K562 (cell line): ENCODE results near the gene LRRC25. TPM values are rescaled to one million over a fixed set of nuclear protein-coding genes. Genes with fewer than 3 reads are reported as not detected.

ENCODE experiments used
- BCOR ChIP-seq: fragments of 450-650 bp; IDR thresholded peaks from 2 replicates; pipeline ENCODE4 v1.6.1; 2016
- C11orf30 ChIP-seq: fragments of 450-650 bp; IDR thresholded peaks from 2 replicates; pipeline ENCODE4 v1.6.1; 2016; ENCODE audit warnings: low read depth, mild to moderate bottlenecking
- DLX4 ChIP-seq: fragments of 250-450 bp; sonication (Bioruptor Pico); IDR thresholded peaks from 2 replicates; pipeline ENCODE4 v1.6.1; 2021; ENCODE audit warnings: mild to moderate bottlenecking
- ETV6 ChIP-seq, 3 experiments: fragments of 150-350 bp in 1 of 3; sonication (generic) in 1 of 3; formaldehyde crosslinking in 1 of 3; IDR thresholded peaks; 2 replicates each; pipeline versions ENCODE4 v1.6.1 to v1.8.0; 2014 to 2022; ENCODE audit warnings: borderline replicate concordance in 2 of 3, low read depth in 2 of 3, antibody characterized with exemption in 1 of 3, low read length in 1 of 3, mild to moderate bottlenecking in 1 of 3, missing genetic modification reagents in 1 of 3
- HMG20A ChIP-seq: fragments of 450-650 bp; formaldehyde crosslinking; conservative IDR thresholded peaks from 2 replicates; pipeline ENCODE4 v1.4.0; 2020; ENCODE audit warnings: mild to moderate bottlenecking, mixed read lengths
- MAZ ChIP-seq, 2 experiments: fragments of 450-650 bp in 1 of 2; sonication (generic) in 1 of 2; formaldehyde crosslinking; IDR thresholded peaks in 1 of 2; conservative IDR thresholded peaks in 1 of 2; 2 replicates each; pipeline versions ENCODE4 v1.4.0 to v1.5.0; 2020; ENCODE audit warnings: mild to moderate bottlenecking in 1 of 2, missing genetic modification reagents in 1 of 2
- PHF8 ChIP-seq: fragments of 200-600 bp; sonication (generic); IDR thresholded peaks from 2 replicates; pipeline ENCODE4 v1.6.1; 2012; ENCODE audit warnings: mixed run types, mild to moderate bottlenecking, inconsistent platforms, low read length, moderate library complexity, borderline replicate concordance
- SOX6 ChIP-seq: fragments of 450-650 bp; IDR thresholded peaks from 2 replicates; pipeline ENCODE4 v1.6.1; 2014; ENCODE audit warnings: mild to moderate bottlenecking
- TRIM24 ChIP-seq, 2 experiments: fragments of 450-650 bp; IDR thresholded peaks; 2 replicates each; pipeline ENCODE4 v1.6.1; 2016
- VEZF1 ChIP-seq: fragments of 200-800 bp; sonication (Bioruptor generic); IDR thresholded peaks from 2 replicates; pipeline ENCODE4 v1.6.1; 2017; ENCODE audit warnings: missing genetic modification characterization, missing compliant biosample characterization
- ZNF143 ChIP-seq: sonication (generic); formaldehyde crosslinking; IDR thresholded peaks from 2 replicates; pipeline ENCODE4 v1.9.0; 2022; ENCODE audit warnings: mild to moderate bottlenecking, missing genetic modification reagents
- ZNF175 ChIP-seq: fragments of 200-800 bp; sonication (Bioruptor generic); IDR thresholded peaks from 2 replicates; pipeline ENCODE4 v1.6.1; 2016; ENCODE audit warnings: low read depth, mild to moderate bottlenecking, missing genetic modification characterization, missing compliant biosample characterization
- ZNF197 ChIP-seq: fragments of 200-800 bp; sonication (Bioruptor generic); IDR thresholded peaks from 2 replicates; pipeline ENCODE4 v1.6.1; 2016; ENCODE audit warnings: low read depth, missing genetic modification characterization, missing compliant biosample characterization
- polyA plus RNA-seq, 8 experiments: library from polyadenylated mRNA; depleted of rRNA in 4 of 8; stranded (reverse) in 5 of 8; unstranded in 3 of 8; fragments of >200 nt; fragmentation: Nextera tagmentation in 2 of 8; fragmentation: Illumina TruSeq in 1 of 8; extraction: Ambion mirVana in 2 of 8; extraction: Trizol in 1 of 8; gene quantifications; 2 replicates each; pipeline versions ENCODE4 v1.2.1 to v1.2.3, GENCODE V29; 2011 to 2014; ENCODE audit warnings: inconsistent platforms in 1 of 8, missing spikeins in 1 of 8
- total RNA-seq, 7 experiments: library from RNA; depleted of rRNA in 6 of 7; stranded (reverse); fragments of >200 nt in 6 of 7; fragmentation: Illumina TruSeq in 2 of 7; extraction: Trizol in 2 of 7; gene quantifications; 2 replicates each; pipeline versions ENCODE4 v1.2.1 to v1.2.3, GENCODE V29; 2011 to 2021; ENCODE audit warnings: low replicate concordance in 1 of 7
- TF ChIP-seq, protein P1 (sequence below), 2 experiments: fragments of 150-350 bp in 1 of 2; IDR thresholded peaks; 2 replicates each; pipeline ENCODE4 v1.6.1; 2012 to 2016; ENCODE audit warnings: low read depth in 2 of 2, low read length in 2 of 2, mild to moderate bottlenecking in 1 of 2, moderate library complexity in 1 of 2

The LRRC25 gene
- total and polyA plus RNA-seq, 9 of the 15 experiments (the other 6 are each of a cell fraction or from before 2014, with no cell fraction given), result 0.07 to 0.36 (median 0.10) TPM; not detected in 3

GRCh38 chr19:18388100-18388959 lies 9.1 kb downstream of the LRRC25 start (continued):
- peak; percentile 53; the same call in 1 of the 2 replicates for TF ChIP-seq VEZF1 (CRISPR knock-in tag)
- TF ChIP-seq HMG20A (CRISPR knock-in tag), result no peak
- TF ChIP-seq ZNF197 (CRISPR knock-in tag), result peak; percentile 70; the same call in 1 of the 2 replicates
- TF ChIP-seq, protein P1, sequence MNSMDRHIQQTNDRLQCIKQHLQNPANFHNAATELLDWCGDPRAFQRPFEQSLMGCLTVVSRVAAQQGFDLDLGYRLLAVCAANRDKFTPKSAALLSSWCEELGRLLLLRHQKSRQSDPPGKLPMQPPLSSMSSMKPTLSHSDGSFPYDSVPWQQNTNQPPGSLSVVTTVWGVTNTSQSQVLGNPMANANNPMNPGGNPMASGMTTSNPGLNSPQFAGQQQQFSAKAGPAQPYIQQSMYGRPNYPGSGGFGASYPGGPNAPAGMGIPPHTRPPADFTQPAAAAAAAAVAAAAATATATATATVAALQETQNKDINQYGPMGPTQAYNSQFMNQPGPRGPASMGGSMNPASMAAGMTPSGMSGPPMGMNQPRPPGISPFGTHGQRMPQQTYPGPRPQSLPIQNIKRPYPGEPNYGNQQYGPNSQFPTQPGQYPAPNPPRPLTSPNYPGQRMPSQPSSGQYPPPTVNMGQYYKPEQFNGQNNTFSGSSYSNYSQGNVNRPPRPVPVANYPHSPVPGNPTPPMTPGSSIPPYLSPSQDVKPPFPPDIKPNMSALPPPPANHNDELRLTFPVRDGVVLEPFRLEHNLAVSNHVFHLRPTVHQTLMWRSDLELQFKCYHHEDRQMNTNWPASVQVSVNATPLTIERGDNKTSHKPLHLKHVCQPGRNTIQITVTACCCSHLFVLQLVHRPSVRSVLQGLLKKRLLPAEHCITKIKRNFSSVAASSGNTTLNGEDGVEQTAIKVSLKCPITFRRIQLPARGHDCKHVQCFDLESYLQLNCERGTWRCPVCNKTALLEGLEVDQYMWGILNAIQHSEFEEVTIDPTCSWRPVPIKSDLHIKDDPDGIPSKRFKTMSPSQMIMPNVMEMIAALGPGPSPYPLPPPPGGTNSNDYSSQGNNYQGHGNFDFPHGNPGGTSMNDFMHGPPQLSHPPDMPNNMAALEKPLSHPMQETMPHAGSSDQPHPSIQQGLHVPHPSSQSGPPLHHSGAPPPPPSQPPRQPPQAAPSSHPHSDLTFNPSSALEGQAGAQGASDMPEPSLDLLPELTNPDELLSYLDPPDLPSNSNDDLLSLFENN (IDR thresholded peaks at IDR 0.05; ENCODE audit: low read depth in 2 of 2, low read length in 2 of 2), result peak in 1 of 2 experiments; percentile 43; a peak in 1 of 4 replicates
- peak; percentile 66 for TF ChIP-seq SOX6
- peak in 1 of 2 experiments; percentile 35; a peak in 1 of 4 replicates for TF ChIP-seq ETV6 (IDR thresholded peaks at IDR 0.05; ENCODE audit: borderline replicate concordance in 1 of 2, low read depth in 2 of 2, low read length in 1 of 2)
- no peak; the same call in none of the 2 replicates for TF ChIP-seq ETV6 (CRISPR knock-in tag; IDR thresholded peaks at IDR 0.05; ENCODE audit: borderline replicate concordance)
- peak in 1 of 2 experiments; percentile 18; a peak in 1 of 4 replicates for TF ChIP-seq TRIM24 (IDR thresholded peaks at IDR 0.05)
- peak; percentile 31; the same call in 1 of the 2 replicates for TF ChIP-seq PHF8
- peak; percentile 96 for TF ChIP-seq BCOR
- no peak for TF ChIP-seq DLX4 (CRISPR knock-in tag)
- peak; percentile 76 to 81 for TF ChIP-seq MAZ (CRISPR knock-in tag; conservative IDR thresholded peaks at IDR 0.05 in 1 of 2, IDR thresholded peaks at IDR 0.05 in 1 of 2)
- no peak for TF ChIP-seq C11orf30
- TF ChIP-seq ZNF175 (CRISPR knock-in tag), result no peak
- TF ChIP-seq ZNF143, result 0 out of 2 replicates have a peak, but pooled peaks have one; percentile 54
